GM19025 (cell line): ENCODE measurements around the gene MRPS35.

Source experiments
- ATAC-seq: cut with Tn5 transposase; IDR thresholded peaks from one replicate; pipeline ENCODE4 v1.9.1; 2021; ENCODE audit warnings: mild to moderate bottlenecking, low read depth, moderate library complexity; ENCODE audit not compliant: unreplicated experiment

The MRPS35 gene

DNA sequence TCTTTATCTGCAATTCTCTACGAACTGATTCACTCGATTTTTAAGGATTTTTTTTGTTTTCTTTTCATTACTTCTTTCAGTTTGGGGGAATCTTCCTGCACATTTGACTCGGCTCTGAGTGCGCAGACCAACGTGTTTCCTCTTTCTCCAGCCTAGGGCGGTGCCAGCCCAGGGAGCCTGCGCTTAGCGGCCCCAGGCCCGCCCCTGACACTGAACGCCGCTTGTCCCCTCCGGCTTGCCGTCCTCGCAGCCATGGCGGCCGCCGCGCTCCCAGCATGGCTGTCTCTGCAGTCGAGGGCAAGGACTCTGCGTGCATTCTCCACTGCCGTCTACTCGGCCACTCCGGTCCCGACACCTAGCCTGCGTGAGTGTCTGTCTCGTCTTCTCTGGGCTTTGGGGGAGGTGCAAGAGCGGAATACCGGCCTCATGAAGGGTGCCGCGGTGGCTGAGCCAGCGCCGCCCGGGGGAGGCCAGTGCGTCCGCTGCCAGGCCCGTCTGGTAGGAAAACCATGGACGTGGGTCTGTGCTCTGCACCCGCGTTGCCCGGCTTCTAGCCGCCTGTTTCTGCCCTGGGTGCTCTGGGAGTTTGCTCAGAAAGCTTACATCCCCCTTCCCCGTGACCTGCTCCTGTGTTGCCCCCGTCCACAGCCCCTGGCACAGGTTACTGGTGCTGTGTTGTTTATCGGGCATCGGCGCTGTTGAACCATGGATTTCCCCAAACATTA lies at the start of gene MRPS35:
Gene MRPS35 (plus strand): TSS at position 241 of the 725 bp plus-strand sequence. CDS start 12 bp downstream, at position 253.
- ATAC-seq, result peak; percentile 95

DNA sequence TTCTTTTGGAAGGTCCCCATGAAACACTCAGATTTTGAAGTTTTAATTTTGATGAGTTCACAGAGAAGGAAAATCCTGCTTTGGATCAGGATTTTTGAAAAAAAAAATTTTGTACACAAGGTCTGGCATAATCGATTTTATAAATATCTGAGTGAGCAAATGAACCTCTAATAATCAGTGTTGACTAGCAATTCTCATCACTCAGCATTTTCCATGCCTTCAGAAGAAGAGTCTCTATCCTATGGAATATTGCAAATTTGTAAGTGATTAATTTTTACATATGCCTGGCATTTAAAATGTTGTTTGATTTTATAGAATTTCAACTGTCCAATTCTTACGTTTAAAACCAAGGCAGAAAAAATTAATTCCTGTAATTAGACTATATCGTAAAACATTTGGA lies 44.9 kb upstream of the MRPS35 start:
- no peak for ATAC-seq

DNA sequence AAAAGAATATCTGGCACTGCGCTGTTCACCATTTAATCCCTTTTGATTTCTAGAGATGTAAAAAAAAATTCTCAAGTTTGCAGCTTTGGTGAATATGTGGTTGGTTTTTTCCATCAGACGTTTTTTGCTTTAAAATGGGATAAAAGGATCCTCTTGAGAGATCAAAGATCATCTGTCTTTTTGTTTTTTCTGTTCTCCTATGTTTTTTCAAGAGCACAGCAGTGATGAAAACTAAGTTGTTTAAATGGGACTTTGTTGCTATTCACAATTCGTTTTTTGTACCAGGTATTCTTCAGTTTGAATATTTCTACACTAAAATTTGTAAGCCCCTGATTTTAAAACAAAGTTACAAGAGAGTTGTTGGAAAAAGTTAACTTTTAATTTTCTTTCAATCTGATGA lies 44.1 kb upstream of the MRPS35 start:
- ATAC-seq, result no peak

DNA sequence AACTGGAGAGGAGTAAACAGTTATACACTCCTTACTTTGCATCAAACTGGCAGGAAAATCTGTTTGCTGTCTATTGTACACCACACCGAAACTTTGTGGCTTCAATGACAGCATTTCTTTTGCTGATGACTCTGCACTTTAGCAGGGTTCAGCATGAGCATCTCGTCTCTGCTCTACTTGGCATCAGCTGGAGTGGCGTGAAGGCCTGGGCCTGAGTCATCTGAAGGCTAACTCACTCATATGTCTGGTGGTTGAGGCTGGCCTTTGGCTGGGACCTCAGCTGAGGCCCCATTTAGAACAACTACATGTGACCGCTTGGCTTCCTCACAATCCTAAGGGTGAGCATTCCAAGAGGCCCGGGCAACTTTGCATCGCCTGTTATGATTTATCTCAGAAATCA lies 43.1 kb upstream of the MRPS35 start:
- no peak for ATAC-seq

DNA sequence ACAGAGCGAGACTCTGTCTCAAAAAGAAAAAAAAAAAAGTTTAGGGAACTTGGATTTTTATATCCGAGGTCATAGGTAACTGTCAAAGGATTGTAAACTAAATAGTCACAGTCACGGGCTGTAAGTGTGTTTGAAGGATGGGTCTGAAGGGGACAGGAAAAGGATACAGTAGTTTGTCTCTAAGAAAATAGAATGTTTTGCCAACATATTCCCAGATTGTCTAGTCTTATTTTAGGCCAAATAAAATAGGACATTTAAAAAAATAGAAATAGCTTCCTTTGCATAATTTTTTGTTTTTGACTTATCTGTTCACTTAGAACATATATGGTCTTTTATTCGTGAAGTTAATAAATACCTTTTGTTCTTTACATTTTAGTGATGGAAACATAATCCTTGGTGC lies 38.6 kb upstream of the MRPS35 start:
- no peak for ATAC-seq

DNA sequence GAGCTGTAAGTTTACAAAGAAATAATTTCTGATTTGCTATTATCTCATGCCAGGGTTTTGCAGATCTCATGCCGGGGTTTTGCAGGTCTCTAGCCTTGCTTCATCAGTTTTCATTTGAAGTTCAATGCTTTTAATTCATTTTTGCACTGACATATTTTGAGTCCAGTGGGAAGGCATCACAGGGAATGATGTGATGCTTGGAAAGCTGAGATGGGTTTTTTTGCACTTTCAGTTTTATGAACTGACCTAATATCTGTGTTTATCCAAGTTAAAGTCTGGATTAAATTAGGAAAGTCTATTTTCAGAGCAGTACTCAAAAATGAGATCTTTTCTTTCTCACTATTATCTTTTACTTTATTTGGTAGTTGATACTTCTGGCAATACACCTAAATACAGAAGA lies 38.0 kb upstream of the MRPS35 start:
- no peak for ATAC-seq

DNA sequence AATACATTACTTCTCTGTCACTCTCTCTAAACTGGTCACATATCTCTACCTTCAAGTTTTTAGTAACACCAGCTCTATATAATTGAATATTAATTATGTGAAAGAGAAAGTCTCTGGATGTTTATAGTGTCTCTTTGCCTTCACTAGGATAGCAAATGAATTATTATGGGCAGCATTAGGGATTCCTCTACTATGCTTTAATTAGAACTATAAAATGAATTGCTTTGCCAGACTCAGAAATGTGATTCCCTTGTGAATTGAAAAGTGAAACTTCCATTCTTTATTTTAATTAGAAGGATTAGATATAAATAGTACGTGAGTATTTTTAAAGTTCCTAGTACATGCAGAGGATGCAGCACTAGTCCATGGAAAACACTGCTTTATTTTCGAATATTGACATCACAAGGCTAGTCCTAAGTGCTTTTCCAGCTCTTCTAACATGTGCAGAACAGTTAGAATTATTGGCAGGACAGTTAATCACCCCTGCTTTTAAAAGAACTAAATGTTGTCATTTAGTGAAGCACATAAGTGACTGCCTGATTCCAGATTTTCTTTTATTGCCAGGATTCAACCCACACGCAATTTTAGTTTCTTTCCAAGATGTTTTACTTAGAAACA lies 37.4 kb upstream of the MRPS35 start:
- ATAC-seq, result no peak

DNA sequence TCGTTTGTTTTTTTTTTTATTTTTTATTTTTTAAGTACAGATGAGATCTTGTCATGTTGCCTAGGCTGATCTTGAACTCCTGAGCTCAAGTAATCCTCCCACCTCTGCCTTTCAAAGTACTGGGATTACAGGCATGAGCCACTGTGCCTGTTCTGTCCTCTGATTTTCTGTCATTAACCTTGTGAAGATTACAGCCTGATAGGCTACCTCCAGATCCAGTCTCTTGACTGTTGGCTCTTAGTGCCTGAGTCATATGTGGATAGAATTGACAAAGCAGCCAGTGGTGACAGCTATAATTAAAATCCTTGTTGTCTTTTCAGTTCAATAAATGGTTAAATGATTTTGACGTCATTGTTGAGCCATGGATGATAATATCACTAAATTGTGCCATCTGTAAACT lies 35.6 kb upstream of the MRPS35 start:
- no peak for ATAC-seq

DNA sequence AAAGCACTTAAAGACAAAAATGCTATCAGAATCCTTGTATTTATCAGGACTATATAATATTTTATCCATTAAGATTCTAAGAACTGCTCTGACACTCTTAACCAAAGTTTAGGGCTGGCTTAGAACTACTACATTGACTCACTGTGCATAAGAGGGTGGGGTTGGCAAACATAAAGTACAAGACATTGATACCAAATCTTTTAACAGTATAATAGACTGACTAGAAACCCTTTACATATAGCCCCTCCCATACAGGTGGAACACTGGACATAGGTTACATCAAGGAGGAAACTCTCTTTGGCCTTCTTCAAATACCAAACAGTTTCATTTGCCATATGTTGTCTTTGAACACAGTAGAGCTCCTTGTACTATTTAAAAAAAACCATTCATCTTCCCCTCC lies 30.0 kb upstream of the MRPS35 start:
- no peak for ATAC-seq

DNA sequence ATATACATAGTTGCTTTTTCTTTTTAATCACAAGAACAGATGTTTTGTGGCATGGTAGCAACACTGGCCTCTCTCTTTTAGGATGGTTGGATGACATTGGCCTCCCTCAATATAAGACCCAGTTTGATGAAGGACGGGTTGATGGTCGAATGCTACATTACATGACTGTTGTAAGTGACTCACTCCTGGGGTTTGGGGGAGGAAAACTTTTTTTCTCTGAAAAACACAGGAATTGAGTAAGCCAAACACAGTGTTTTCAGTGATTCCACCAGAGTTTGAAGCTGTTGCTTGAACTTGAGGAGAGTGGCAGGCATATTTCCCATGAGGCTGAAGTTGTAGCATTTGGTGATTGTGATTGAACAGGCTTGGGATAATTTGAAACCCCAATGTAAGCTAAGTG lies 28.1 kb upstream of the MRPS35 start:
- no peak for ATAC-seq

DNA sequence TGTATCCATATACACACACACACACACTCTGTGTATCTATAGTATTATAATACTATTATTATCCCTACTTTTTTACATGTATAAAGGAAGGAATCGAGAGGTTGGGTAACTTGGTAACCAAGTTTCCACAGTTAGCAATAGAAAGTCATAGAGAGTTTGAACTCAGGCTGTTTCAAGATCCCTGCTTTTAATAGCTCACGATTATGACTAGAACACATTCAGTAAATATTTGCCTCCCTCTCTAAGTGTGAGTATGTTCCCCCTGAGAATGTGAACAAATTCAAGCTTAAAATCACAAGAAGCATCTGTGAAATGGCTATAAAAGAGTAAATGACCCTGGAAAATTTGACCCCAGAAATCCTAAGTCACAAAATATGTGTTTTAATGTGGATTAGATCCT lies 25.4 kb upstream of the MRPS35 start:
- ATAC-seq, result no peak

DNA sequence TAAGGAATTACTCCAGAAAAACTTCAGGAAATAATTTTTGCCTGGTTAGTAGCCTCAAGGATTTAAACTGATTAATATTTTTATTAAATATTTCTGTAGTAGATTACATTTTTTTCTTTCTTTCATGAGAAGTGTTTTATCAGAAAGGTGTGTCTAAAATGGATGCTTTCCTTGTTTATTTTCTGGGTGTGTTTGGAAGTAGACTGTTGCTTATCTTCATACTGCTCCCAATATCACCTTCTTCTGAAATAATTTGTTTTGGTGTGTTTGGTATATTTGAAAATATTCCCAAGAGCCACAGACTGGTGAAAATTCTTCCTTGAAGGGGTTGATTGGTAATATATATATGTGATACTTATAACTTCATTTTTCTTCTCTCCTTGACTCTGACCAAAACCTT lies 24.5 kb upstream of the MRPS35 start:
- no peak for ATAC-seq

DNA sequence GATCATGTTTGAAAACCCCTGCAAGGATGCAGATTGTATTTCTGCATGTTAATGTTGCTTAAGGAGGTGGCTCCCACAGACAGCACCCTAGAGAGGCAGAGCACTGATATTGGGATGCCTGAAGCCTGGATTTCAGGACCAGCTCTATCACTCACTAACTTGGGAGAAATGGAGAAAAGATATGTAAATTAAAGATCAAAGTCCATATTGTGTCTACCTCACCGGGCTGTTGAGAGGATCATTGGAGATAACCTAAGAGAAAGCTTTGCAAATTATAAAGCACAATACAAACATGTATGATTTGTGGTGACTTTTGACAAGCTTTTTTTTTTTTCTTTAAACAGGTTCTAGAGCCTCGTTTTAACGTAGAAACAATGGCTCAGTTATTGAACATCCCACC lies 22.0 kb upstream of the MRPS35 start:
- no peak for ATAC-seq

DNA sequence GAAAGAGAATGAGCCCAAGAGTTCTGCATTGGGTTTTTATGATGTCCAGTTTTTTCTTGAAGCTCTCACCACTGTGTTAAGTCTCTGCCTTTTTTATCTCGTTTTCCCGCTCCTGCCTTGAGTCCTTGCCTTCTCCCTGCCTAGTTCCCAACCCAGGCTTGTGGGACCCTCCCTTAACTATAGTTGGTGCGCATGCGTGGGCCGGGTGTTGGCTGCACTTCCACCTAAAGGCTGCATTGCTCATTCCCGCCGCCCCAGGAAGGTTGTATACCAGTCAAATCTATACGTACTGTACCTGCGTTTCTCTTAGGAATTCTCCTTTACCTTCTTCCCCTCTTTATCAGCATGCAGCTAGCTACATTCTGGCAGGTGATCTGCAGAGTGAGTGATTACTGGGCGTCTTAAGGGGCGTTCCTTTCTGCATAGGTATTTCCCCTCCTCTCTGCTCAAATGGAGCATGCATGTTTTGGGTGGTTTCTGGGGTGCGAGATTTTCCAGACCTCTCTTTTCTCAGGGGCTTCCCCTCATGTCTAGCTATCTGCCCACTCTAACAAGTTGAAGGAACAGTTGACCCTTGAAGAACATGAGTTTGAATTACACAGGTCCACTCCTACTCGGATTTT lies 21.0 kb upstream of the MRPS35 start:
- no peak for ATAC-seq

DNA sequence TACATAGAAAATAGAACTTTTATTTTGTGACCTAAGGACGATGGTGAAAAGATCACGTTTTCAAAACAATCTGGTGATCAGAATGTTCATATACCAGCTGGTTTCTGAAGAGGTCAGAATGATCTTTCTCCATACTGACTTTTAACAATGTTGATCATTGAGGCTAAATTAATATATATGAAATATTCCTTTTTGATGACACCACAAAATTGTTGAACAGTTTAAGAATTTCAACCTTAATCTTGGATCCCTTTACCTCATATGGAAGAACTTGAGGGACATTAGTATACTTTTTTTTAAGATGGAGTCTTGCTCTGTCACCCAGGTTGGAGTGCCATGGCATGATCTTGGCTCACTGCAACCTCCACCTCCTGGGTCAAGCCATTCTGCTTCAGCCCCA lies 17.2 kb upstream of the MRPS35 start:
- ATAC-seq, result no peak

DNA sequence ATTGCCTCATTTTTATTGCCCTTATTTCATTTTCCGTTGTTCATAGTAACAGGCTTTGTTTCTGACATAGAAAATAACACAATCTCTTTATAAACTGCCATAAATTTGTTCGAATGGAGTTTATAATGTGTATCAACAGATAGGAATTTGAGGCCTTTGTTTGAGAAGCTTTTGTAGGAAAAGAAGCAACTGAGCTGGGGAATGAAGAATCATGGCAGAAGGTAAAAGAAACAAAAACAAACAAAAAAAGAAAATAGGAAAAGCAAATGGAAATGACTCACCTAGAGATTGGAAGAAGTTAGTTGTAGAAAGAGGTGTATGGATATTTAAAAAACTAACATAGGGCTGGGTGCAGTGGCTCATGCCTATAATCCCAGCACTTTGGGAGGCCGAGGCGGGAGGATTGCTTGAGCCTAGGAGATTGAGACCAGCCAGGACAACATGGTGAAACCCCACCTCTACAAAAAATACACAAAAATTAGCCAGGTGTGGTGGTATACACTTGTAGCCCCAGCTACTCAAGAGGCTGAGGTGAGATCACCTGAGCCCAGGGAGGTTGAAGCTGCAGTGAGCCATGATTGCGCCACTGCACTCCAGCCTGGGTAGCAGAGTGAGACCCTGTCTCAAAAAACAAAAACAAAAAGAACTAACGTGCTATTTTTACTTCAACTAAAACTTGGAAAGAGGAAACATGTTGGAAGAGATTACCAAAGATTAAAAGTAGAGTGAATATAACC lies 14.9 kb upstream of the MRPS35 start:
- ATAC-seq, result no peak

DNA sequence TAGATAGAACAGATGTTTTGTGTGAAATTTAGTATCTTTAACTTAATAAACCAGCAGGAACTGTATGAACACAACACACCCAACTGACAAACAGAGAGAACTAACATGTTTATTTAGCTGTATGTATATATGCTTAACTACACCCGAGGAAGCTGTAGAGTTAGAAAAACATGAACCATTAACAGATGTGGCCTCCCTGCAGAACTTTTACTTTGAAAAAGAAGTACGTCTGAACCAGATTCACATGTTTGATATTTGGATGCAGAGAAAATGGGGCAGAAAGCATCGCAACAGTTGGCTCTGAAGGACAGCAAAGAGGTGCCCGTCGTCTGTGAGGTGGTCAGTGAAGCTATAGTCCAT lies 14.4 kb upstream of the MRPS35 start, which contains the start of gene REP15:
Gene REP15 (plus strand): TSS at position 155 of the 360 bp plus-strand sequence. CDS start 116 bp downstream, at position 271.
- no peak for ATAC-seq

DNA sequence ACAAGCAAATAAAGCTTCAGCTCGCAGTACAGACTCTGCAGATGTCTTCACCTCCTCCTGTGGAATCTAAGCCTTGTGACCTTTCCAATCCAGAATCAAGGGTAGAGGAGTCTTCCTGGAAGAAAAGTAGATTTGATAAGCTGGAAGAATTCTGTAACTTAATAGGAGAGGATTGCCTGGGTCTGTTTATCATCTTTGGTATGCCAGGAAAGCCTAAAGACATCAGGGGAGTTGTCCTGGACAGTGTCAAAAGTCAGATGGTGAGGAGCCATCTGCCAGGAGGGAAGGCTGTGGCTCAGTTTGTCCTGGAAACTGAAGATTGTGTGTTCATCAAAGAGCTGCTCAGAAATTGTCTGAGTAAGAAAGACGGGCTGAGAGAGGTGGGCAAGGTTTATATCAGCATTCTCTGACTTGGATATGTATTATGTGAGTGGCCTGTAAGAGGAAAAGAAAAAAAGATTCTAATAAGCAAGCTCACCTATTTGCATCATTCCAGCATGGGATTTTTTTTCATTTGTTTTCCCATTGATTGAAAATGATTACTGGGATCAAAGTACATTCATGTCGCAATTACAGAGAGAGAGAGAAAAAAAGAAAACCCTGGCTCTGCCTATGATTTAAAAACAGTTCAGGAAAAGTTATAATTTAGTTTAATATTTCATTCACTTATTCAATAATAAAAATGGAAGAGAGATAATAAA lies 13.6 kb upstream of the MRPS35 start:
- ATAC-seq, result no peak

DNA sequence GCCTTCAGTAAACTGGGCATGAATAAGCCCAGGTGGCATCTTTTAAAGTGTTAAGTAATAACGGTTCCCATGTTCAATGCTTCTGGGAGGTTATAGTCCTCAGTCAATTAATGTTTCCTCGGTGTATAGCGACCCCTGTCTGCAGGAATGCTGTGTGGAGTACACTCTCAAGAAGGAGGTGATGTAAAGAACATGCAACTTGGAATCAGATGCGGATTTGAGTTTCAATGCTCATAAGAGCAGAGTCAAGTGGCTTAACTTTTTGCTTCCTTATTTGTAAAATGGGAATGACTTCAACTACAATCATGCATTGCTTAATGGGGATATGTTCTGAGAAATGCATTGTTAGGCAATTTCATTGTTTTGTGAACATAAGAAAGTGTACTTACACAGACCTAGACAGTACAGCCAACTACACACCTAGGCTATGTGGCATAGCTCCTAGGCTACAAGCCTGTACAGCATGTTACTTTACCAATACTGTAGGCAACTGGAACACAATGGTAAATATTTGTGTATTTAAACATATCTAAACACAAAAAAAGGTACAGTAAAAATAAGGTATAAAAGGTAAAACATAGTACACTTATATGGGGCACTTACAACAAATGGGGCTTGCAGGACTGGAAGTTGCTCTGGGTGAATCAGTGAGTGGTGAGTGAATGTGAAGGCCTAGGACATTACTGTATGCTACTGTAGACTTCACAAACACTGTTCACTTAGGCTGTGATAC lies 6.7 kb upstream of the MRPS35 start:
- peak; percentile 88 for ATAC-seq

DNA sequence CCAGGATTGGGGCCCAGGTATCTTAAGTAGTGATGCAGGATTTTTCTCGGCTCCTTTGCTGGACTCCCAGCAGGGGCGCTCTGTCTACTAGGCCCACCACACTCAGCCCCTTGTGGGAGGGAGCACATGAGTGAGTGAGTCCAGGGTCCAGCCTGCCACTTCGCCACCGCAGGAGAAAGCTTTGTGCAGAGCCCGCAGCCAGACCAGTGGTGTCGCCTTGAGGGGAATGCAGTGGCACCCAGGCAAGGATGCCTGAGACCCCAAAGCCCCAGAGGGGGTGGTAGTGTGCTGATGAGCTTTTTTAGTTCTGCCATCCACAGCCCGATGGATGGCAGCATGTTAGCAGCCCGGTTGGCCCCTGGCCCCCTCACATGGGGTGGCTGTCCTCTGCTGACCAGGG lies 5.4 kb upstream of the MRPS35 start:
- no peak for ATAC-seq
